GM18498 (cell line): ENCODE data around the gene GCNT2.
"Not testable (repeated sequence)": the region's sequence is repeated elsewhere in the genome, so short reads cannot be mapped to it uniquely, and the experiment has no call there.

ENCODE experiments used
- ATAC-seq: cut with Tn5 transposase; IDR thresholded peaks from one replicate; pipeline ENCODE4 v1.9.1; 2021; ENCODE audit warnings: mild to moderate bottlenecking, moderate library complexity; ENCODE audit not compliant: unreplicated experiment

The GCNT2 gene

DNA sequence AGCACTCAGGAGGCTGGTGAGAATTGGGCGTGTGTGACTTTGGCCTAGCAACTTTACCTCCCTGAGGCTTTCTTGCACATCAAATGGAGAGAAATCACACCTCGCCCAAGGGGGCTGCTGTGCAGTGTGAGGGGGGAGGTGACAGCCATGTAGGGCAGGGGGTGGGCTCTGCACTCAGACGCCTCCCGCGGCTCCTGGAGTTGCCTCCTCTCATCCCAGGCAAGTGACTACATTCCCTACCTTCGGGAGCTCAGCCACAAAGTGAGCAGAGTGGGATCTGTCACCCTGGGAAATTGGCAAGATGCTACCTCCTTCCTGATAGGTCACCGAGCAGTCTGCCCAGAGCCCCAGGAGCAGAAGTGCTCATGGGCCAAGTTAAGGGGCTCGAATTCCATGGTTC lies 56.0 kb downstream of the GCNT2 start:
- ATAC-seq = no peak

DNA sequence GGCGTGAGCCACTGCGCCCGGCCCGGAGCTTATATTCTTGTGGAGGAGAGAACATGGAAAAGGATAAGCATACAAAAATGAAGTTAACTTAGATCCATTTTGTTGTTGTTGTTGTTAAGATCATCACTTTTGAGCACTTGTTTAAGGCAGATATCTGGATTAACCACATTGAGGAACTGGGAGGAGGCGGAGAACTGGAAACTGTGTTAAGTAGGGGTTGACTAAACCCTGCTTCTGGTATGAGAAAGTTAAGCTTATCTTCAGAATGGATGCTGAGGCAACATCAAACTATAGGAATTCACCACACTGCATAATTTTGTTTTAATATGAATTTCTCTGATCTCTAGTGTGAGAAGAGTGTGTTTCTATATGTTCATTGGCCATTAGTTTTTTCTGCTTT lies 57.6 kb downstream of the GCNT2 start:
- ATAC-seq = no peak

DNA sequence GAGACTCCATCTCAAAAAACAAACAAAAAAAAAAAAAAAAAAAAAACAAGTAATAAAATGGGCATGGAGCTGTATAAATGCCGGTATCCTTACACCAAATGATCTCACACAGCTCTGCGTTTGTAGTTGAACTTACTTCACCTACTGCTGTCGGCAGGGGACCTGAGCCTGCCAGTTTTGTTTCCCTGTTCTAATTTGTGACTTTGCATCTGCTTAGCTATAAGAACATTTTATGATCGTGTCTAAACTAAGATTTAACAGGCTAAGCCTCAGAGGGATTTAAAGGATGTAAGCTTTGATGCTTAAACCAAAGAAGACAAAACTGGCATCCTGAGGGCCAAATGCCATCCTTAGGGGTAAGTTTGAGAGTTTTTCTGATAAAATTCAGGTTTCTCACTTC lies 58.7 kb downstream of the GCNT2 start:
- ATAC-seq = no peak

DNA sequence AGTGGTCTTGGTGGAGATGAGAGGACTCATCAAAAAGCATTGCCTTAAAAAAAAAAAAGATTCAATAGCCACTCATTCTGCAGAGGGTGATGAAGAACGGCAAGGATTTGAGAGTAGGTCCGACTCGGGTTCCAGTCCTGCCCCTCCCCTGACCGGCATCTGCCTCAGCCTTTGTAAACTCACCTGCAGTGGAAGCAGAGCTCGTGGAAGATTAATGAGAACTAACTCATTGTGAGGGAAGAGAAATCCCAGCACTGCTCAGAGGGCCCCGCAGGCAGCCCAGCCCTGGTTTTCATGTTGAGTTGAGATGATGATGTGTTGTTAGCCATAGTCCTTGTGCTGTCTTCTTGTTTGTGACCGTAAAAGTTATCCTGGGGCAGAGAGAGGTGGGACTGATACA lies 59.4 kb downstream of the GCNT2 start:
- no peak for ATAC-seq

DNA sequence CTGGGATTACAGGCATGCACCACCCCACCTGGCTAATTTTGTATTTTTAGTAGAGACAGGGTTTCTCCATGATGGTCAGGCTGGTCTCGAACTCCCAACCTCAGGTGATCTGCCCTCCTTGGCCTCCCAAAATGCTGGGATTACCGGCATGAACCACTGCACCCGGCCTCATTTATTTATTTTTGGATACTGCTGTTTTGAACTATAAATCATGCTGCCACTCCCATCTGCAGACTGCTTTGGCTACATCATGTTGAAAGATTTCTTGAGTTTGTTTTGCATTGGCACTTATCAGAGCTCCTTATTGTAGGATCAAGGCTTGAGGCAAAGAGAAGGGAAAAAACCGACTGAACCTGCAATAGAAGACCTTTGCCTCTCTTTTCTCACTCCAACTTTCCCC lies 60.3 kb downstream of the GCNT2 start:
- not testable (repeated sequence) for ATAC-seq

DNA sequence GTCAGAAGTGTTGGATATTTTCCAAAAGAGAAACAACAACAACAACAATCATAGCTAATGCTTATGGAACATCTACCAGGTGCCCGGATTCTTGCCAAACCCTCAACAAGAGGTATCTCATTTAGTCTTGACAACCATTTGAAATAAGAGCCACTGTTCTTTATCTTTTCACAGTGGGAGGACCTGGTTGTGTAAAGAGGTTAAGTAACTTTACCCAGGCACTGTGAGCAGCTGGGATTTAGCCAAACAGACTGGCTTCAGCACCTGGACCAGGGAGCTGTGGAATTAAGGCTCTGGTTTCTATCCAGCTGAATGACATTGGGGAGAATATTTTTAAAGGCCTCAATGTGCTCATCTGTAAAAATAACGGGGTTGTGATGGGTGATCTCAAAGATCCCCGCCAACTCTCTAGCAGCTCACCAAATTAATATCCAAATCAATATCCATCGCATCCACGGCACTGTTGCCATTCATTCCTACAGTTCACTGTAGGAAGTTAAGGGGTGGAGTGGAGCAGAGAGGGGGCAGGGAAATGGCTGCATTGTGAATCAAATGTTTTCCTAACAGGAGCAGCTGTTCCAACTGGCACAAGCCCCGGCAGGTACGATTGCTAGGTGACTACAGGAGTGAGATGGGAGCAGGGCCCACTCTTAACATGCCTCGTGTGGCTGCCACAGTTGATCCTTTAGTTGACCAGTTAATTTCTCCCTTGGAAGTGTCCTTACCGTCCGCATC lies 61.8 kb downstream of the GCNT2 start:
- no peak for ATAC-seq

DNA sequence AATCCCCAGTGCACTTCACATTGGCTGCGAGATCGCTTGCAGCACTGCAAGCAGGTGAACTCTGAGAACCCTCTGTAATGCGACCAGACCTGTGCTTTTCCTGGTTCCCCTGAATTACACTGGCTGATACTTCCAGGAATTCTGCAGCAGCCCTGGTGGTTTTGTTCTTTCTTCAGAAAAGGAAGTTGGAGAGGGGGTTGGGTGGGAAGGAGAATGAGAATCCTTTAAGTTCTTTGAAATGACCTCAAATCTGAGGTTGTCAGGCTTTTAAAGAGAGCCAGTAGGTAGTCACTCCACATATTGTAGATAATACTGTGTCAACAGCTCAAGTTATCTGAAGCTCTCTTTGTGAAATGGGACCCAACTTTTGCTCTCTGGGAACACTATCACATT lies 62.4 kb downstream of the GCNT2 start:
- ATAC-seq = no peak

DNA sequence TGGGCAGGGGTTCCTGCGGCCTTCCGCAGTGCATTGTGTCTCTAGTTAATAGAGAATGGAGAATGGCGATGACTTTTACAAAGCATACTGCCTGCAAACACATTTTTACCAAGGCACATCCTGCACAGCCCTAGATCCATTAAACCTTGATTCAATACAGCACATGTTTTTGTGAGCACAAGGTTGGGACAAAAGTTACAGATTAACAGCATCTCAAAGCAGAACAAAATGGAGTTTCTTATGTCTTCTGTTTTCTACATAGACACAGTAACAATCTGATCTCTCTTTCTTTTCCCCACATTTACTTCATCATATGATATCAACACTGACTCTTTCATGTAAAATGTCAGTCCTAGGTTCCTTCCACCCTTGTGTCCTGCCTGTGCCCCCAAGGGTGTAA lies 63.5 kb downstream of the GCNT2 start:
- ATAC-seq = no peak

DNA sequence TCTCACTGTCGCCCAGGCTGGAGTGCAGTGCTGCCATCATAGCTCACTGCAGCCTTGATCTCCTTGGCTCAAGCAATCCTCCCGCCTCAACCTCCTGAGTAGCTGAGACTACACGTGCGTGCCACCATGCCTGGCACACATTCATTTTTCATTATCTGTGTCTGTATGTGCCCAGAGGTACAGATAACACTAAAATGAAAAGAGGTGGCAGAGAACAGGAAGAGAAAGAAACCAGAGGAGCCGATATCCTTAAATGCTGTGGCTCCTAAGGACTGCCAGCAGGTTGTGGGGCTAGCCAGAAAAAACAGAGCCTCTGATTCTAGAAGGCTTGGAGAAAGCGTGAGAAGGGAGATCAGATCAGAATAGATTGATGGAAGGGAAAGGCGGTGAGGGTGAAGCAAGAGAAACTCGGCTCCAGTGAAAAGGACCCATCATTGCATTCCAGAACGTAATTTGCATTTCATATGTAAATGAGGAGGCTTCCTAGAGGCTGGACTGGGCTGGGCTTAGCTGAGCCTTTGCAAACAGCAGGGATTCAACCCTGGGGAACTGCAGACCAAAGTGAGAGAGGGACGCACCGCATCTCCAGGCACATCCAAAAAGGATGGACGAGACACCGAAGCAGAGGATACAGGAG lies 64.2 kb downstream of the GCNT2 start:
- no peak for ATAC-seq

DNA sequence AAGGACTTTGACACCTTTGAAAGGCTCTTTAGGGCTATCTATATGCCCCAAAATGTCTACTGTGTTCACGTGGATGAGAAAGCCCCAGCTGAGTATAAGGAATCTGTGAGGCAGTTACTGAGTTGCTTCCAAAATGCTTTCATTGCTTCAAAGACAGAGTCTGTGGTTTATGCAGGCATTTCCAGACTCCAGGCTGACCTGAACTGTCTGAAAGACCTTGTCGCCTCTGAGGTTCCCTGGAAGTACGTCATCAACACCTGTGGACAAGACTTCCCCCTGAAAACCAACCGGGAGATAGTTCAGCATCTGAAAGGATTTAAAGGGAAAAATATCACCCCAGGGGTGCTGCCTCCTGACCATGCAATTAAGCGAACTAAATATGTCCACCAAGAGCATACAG lies 65.2 kb downstream of the GCNT2 start:
- no peak for ATAC-seq

DNA sequence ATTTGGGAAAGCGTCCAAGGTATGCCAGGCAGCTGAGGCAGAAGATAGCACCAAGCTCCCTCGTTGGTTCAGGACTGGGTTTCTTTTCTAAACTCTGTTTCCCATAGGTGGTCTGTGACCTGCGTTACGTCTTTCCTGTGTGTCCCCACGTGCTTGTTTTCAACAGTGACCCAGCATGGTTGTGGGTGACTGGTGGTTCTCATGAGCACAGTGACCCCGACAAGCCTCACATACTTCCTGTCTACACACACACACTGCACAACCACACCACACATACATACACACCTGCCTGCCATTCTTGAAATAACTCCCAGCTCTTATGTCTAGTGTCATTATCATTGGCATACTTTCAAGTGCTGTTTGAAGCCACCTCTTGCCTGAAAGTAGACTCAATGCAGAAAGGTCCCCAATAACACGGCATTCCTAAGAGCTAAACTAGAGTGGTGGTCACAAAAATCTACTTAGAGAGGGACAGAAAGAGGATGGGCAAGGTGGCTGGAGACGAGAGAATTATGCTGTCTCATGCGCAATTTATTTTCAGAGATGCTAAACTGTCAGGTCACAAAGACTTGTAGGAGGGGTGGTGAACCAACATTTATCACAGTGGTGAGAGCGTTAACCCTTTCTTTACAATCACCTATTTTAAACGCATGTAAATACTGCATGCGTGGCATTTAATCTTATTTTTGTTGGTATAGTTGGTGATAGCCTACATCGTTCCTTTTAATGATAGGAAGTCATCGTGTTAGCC lies 66.7 kb downstream of the GCNT2 start:
- ATAC-seq = no peak

DNA sequence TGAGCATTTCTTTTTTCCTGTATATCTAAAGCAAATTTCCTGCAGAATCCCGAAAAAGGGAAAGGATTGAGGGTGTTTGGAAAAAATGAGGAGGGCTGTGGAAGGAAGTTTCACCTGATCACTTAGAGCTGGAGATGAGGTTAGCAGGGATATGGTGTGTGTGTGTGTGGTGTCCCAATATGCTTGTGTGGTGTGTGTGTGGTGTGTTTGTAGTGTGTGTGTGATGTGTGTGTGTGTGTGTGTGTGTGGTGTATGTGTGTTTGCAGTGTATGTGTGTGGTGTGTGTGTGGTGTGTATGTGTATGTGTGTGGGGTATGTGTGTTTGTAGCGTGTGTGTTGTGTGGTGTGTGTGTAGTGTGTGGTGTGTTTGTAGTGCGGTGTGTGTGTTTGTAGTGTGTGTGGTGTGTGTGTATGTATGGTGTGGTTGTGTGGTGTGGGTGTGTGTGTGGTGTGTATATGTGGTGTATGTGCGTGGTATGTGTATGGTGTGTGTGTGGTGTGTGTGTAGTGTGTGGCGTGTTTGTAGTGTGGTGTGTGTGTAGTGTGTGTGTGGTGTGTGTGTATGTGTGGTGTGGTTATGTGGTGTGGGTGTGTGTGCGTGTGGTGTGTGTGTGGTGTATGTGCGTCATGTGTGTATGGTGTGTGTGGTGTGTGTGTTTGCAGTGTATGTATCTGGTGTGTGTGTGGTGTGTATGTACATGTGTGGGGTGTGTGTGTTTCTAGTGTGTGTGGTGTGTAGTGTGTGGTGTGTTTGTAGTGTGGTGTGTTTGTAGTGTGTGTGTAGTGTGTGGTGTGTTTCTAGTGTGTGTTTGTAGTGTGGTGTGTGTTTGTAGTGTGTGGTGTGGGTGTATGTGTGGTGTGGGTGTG lies 67.6 kb downstream of the GCNT2 start:
- no peak for ATAC-seq

DNA sequence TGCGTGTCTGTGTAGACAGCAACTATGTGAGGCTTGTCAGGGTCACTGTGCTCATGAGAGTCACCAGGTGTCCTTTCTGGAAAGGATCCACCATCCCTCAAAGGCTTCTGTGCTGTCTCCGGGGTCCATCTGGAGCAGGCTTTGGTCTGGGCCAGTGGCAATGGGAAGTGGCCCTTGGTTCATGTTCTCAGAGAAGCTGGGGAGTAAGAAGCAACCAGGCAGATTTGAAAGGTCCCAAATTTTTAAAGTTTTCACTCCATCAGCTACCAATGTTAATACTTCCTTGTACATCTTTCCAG lies 68.2 kb downstream of the GCNT2 start:
- ATAC-seq = no peak

DNA sequence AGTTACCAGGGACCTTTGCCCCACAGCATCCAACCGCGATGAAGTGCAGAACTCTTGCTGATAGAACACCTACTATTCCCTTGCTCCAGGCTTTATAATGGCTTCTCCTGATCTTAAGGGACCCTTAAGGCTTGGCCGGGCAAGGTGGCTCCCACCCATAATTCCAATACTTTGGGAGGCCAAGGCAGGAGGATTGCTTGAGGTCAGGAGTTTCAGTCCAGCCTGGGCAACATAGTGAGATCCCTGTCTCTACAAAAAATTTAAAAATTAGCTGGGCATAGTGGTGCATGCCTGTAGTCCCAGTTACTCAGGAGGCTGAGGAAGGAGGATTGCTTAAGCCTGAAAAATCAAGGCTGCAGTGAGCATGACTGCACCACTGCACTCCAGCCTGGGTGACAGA lies 68.8 kb downstream of the GCNT2 start:
- ATAC-seq = no peak

DNA sequence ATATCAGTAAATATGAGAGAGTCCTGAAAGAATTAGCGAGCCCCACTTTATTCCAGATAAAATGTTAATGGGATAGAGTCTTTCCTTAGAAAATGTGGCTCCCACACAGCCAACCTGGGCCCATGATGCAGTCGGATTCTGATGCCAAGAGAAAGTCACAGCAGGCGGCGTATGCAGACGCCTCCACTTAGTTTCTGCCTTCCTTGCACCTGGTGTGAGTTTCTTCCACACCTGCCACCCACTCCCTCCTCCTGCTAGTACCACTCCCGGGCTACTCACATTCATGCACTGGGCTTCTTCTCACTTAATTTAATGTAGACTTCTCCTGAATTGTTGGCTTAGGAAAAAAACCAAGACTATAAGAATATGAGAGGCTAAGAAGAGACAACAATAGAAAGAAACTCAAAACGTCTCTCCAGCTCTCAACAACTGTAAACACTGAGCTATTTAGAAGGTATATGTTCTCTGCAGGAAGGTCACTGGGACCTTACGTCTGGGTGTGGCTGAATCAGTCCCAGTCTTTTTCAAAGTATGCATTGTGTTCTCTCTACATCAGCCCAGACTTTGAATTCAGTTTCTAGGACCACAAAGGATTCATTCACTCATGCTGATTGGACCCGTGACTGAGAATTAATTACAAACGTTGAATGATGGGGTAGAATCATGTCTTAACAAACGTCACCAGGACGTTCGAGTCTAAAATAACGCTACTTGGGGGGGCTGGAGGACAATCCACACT lies 70.4 kb downstream of the GCNT2 start:
- no peak for ATAC-seq

DNA sequence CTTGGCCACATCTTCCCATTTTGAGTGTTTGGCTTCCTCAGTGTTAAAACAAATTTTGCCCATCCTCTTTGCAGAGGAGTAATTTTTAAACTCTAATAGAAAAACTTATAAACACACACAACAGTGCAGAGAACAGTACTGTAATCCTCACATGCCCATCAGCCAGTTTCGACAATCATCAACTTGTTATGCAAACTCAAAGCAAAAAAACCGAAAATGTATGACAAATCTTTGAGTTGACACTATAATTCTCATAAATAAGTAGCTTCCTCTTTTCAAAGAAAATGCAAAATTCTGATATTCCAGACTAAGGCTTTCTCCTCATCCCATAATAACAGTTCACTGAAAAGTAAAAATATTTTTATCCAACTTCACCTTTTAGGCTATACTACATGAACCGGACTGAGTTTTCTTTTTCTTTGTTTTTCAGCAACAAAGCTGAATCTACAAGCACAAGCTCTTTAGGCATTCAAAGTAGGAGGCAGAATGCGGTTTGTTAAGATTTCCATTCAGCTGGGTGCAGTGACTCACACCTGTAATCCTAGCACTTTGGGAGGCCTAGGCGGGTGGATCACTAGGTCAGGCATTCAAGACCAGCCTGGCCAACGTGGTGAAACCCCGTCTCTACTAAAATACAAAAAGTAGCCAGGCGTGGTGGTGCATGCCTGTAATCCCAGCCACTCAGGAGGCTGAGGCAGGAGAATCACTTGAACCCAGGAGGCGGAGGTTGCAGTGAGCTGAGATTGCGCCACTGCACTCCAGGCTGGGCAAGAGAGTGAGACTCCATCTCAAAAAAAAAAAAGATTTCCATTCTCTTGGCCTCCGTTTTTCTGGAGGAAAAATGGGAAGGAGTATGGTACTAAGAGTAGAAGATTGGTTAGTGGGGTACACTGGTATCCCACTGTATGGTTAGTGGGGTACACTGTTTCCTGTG lies 74.8 kb downstream of the GCNT2 start:
- ATAC-seq = no peak

DNA sequence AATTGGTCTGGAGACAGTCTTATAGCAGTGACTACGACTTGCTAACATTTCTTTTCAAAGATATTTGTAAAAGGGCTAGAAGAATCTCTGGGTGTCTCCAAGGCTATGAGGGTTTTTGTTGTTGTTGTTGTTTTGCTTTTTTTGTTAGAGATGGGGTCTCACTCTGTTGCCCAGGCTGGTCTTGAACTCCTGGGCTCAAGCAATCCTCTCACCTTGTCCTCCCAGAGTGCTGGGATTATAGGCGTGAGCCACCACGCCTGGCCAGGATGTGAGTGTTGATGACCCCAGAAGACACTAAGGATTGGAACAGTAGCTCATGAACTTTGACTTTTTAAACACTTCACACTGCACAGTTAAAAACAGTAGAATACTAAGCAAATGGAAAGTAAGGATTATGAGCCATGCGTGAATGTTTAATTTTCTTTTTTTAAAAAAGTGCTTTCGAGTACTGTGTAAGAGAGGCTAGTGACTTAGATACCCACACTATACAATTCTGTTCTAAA lies 76.4 kb downstream of the GCNT2 start:
- ATAC-seq = no peak

DNA sequence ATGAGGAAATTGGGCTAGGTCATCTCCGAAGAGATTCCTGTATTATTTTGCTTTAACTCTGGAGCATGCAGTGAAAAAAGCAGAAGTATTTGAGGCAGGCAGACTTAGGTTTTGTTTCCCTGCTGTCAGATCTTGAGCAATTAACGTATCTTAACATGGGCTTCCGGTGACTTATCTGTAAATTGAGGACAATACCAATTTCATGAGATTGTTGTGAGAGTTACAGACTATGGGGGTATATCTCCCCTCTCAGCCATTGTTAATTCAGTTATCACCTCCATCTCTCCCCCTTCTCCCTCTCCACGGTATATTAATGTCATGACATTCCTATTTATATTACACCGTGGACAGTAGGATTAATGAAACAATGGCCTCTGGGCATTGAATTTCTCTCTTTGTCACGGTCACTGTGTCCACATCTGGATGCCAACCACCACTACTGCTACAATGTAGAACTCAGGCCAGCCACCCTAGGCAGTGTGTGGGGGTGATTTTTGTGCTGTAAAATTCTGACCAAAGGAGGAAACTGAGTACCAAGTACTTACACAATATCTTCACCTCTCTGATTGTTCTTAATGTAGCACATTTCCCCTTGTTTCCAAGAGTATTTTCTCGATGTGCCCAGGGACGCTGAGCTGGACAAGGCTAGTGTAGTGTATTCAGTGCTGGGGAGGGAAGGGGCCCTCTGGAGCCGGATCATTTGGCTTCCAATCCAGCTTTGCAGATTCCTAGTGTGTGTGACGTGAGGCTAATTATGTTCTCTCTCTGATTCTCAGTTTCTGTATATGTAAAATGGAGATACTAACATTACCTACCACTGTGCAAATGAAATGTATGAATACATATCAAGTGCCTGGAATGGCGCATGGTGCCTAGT lies 77.2 kb downstream of the GCNT2 start:
- ATAC-seq = no peak

DNA sequence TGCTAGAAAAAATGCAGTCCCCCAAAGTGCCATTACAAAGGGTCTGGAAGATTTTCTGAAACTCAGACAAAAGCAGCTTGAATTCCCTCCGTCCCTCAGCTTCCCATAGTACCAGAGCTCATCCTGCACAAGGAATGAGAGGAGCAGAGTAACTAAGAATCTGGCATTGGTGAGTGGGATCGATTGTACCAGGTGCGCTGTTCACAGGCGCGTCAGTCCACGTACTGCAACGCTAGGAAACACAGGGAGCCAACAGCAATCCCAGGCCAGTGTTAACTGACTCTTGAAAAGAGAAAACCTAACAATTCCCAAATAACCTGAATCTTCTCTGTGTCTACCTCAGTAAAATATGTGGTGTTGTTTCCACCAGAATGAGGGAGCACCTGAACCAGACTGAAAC lies 77.9 kb downstream of the GCNT2 start:
- no peak for ATAC-seq
